K562 (cell line): ENCODE data around the gene SPI1. TPM values are rescaled to one million over a fixed set of nuclear protein-coding genes. Genes with fewer than 3 reads are reported as not detected.

ENCODE experiments used
- ATAC-seq: fragments of 200-7000 bp; cut with Tn5 transposase; 3 replicates; pipeline ENCODE4 v1.9.1; 2020; ENCODE audit warnings: moderate library complexity
- BruUV-seq: library from RNA; stranded (reverse); fragments of 400-500 nt; replicated peaks from 2 replicates; lab custom pipeline; 2021; lab: Mats Ljungman, UMichigan
- CTCF ChIA-PET: fragments of 300-600 bp; formaldehyde crosslinking; extraction: SDS; loops from one replicate; lab custom pipeline; 2021; ENCODE audit warnings: low intra/inter-chr PET ratio; lab: Yijun Ruan, JAX
- POLR2A ChIA-PET: fragments of 300-600, 350-650 bp; sonication (Branson Sonifier 250); formaldehyde crosslinking; extraction: SDS; loops from one replicate; lab custom pipeline; 2021; ENCODE audit warnings: antibody characterized with exemption, inconsistent platforms; lab: Yijun Ruan, JAX
- DNase-seq, 4 experiments: peaks; one replicate each; pipeline versions ENCODE4 v3.0.0 to v3.0.0-alpha.2; 2011 to 2018; ENCODE audit warnings: low spot score in 3 of 4, mixed read lengths in 3 of 4; ENCODE audit errors: extremely low read depth in 1 of 4
- FAIRE-seq: peaks from 2 replicates; lab custom pipeline; 2011; peaks lifted over from hg19 to GRCh38; lab: Jason Lieb, UNC
- H2AFZ ChIP-seq: 2 replicates; pipeline ENCODE4 v1.6.0; 2011; ENCODE audit warnings: low read depth, low read length, control low read depth, inconsistent platforms
- H3K27ac ChIP-seq: fragments of 200-600 bp; 3 replicates; pipeline ENCODE4 v1.8.0; 2011; ENCODE audit warnings: low read depth, mild to moderate bottlenecking, control low read depth, inconsistent platforms, low read length, moderate library complexity, mixed read lengths; ENCODE audit errors: extremely low read depth
- H3K27me3 ChIP-seq, 2 experiments: fragments of 300-600 bp in 1 of 2; 2 replicates in 1 of 2; 3 replicates in 1 of 2; pipeline versions ENCODE4 v1.6.0 to v1.8.0; 2011; ENCODE audit warnings: inconsistent platforms in 2 of 2, low read length in 2 of 2, mild to moderate bottlenecking in 1 of 2, mixed read lengths in 1 of 2, moderate library complexity in 1 of 2; ENCODE audit not compliant: control insufficient read depth in 2 of 2, insufficient read depth in 2 of 2
- H3K36me3 ChIP-seq: fragments of 300-600 bp; 3 replicates; pipeline ENCODE4 v1.8.0; 2011; ENCODE audit warnings: mild to moderate bottlenecking, low read length, inconsistent platforms; ENCODE audit not compliant: control insufficient read depth, insufficient read depth
- H3K4me1 ChIP-seq, 2 experiments: fragments of 200-600 bp in 1 of 2; replicated peaks in 1 of 2; 2 replicates in 1 of 2; 3 replicates in 1 of 2; pipeline versions ENCODE4 v1.5.1 to v1.8.0; 2011; ENCODE audit warnings: inconsistent platforms in 2 of 2, low read length in 2 of 2, mild to moderate bottlenecking in 1 of 2, mixed read lengths in 1 of 2, moderate library complexity in 1 of 2; ENCODE audit not compliant: control insufficient read depth in 2 of 2, insufficient read depth in 2 of 2
- H3K4me2 ChIP-seq: 2 replicates; pipeline ENCODE4 v1.6.1; 2011; ENCODE audit warnings: low read length, control low read depth, inconsistent platforms, mixed read lengths; ENCODE audit not compliant: insufficient read depth
- H3K4me3 ChIP-seq: fragments of 200-600 bp; sonication (generic), shearing (Covaris generic); 2 replicates; pipeline ENCODE4 v1.5.1; 2016; ENCODE audit warnings: control low read depth, inconsistent platforms
- H3K79me2 ChIP-seq: fragments of 200-600 bp; 3 replicates; pipeline ENCODE4 v1.8.0; 2011; ENCODE audit warnings: low read length, inconsistent platforms; ENCODE audit not compliant: control insufficient read depth, insufficient read depth
- H3K9ac ChIP-seq, 2 experiments: 2 replicates each; pipeline versions ENCODE4 v1.6.0 to v1.6.1; 2011; ENCODE audit warnings: low read depth in 2 of 2, low read length in 2 of 2, control low read depth in 1 of 2, inconsistent platforms in 1 of 2, mild to moderate bottlenecking in 1 of 2, mixed read lengths in 1 of 2; ENCODE audit not compliant: insufficient read depth in 1 of 2
- H3K9me1 ChIP-seq: one replicate; pipeline ENCODE4 v1.6.0; 2011; ENCODE audit warnings: inconsistent platforms, mild to moderate bottlenecking, low read length, moderate library complexity; ENCODE audit not compliant: control insufficient read depth, insufficient read depth
- H3K9me3 ChIP-seq: replicated peaks from 2 replicates; pipeline ENCODE4 v1.5.1; 2011; ENCODE audit warnings: low read depth, low read length, inconsistent platforms; ENCODE audit not compliant: control insufficient read depth, insufficient read depth
- H4K20me1 ChIP-seq: replicated peaks from 2 replicates; pipeline ENCODE4 v1.6.1; 2011; ENCODE audit warnings: low read length, inconsistent platforms, mixed read lengths; ENCODE audit not compliant: control insufficient read depth, insufficient read depth
- BCOR ChIP-seq: fragments of 450-650 bp; IDR thresholded peaks from 2 replicates; pipeline ENCODE4 v1.6.1; 2016
- COPS2 ChIP-seq: fragments of 450-650 bp; conservative IDR thresholded peaks from 2 replicates; pipeline ENCODE4 v1.6.1; 2016; ENCODE audit warnings: mild to moderate bottlenecking, moderate library complexity
- EP300 ChIP-seq: IDR thresholded peaks from 2 replicates; pipeline ENCODE4 v1.6.1; 2012; ENCODE audit warnings: low read length, improper control_type of control experiment
- FOXO4 ChIP-seq: fragments of 450-650 bp; formaldehyde crosslinking; IDR thresholded peaks from 2 replicates; pipeline ENCODE4 v1.4.0; 2020; ENCODE audit warnings: mild to moderate bottlenecking, moderate library complexity
- PHF21A ChIP-seq: fragments of 450-650 bp; IDR thresholded peaks from 2 replicates; pipeline ENCODE4 v1.6.1; 2017; ENCODE audit warnings: low read depth, borderline replicate concordance
- PRMT5 ChIP-seq: sonication (generic); formaldehyde crosslinking; IDR thresholded peaks from 2 replicates; pipeline ENCODE4 v1.5.0; 2020; ENCODE audit warnings: missing genetic modification reagents
- SMARCC2 ChIP-seq: fragments of 450-650 bp; IDR thresholded peaks from 2 replicates; pipeline ENCODE4 v1.6.1; 2017; ENCODE audit warnings: antibody characterized with exemption, moderate library complexity, mild to moderate bottlenecking, low read depth
- TAF1 ChIP-seq: IDR thresholded peaks from 2 replicates; pipeline ENCODE4 v1.6.1; 2011; ENCODE audit warnings: mild to moderate bottlenecking, low read length, moderate library complexity; ENCODE audit not compliant: insufficient read depth, control insufficient read depth, severe bottlenecking; ENCODE audit errors: extremely low read depth
- ZNF121 ChIP-seq: sonication (generic); formaldehyde crosslinking; conservative IDR thresholded peaks from 2 replicates; pipeline ENCODE4 v1.8.0; 2022; ENCODE audit warnings: missing genetic modification reagents
- WGBS: fragments of 100-300 bp; shearing (Covaris generic); methylation state at CpG from one replicate; pipeline ENCODE4 v1.1.6; 2016; ENCODE audit warnings: low coverage, mixed read lengths; ENCODE audit not compliant: insufficient coverage; ENCODE audit errors: missing lambda C conversion rate; 5-methylcytosine and 5-hydroxymethylcytosine counted together
- in situ Hi-C: fragments of 300-500 bp; cut with MboI; formaldehyde crosslinking; loops from 4 replicates; pipeline ENCODE4 v1.15.0; 2018; ENCODE audit warnings: inconsistent platforms, mixed read lengths
- intact Hi-C: fragments of 100-400 bp; cut with micrococcal nuclease; formaldehyde crosslinking; loops from 2 replicates; pipeline ENCODE4 v1.14.2; 2022
- polyA plus RNA-seq, 8 experiments: library from polyadenylated mRNA; depleted of rRNA in 4 of 8; stranded (reverse) in 5 of 8; unstranded in 3 of 8; fragments of >200 nt; fragmentation: Nextera tagmentation in 2 of 8; fragmentation: Illumina TruSeq in 1 of 8; extraction: Ambion mirVana in 2 of 8; extraction: Trizol in 1 of 8; gene quantifications; 2 replicates each; pipeline versions ENCODE4 v1.2.1 to v1.2.3, GENCODE V29; 2011 to 2014; ENCODE audit warnings: inconsistent platforms in 1 of 8, missing spikeins in 1 of 8
- total RNA-seq, 7 experiments: library from RNA; depleted of rRNA in 6 of 7; stranded (reverse); fragments of >200 nt in 6 of 7; fragmentation: Illumina TruSeq in 2 of 7; extraction: Trizol in 2 of 7; gene quantifications; 2 replicates each; pipeline versions ENCODE4 v1.2.1 to v1.2.3, GENCODE V29; 2011 to 2021; ENCODE audit warnings: low replicate concordance in 1 of 7

The SPI1 gene
- total and polyA plus RNA-seq, 9 of the 15 experiments (the other 6 are each of a cell fraction or from before 2014, with no cell fraction given), result 0.10 to 33.7 (median 10.3) TPM

GRCh38 chr11:47391711-47392432 lies 13.5 kb upstream of the SPI1 start:
- 78% methylated on average over 13 of the region's 16 CpGs for WGBS
- H3K36me3 ChIP-seq, result no peaks in the 10 kb centered on the region
- intact Hi-C loops (no loop called here), in situ Hi-C loops (no loop called here)
- peak overlapping the region; percentile 50; the same call in 2 of the 3 replicates for H3K27ac ChIP-seq
- DNase-seq (peak in 1 of 4 experiments; percentile 11), FAIRE-seq (no peak), ATAC-seq (no peak)
- H3K4me1 ChIP-seq, result peaks cover 40 to 73% of the 10 kb centered on the region in 2 experiments
- H4K20me1 ChIP-seq, result no peaks in the 10 kb centered on the region
- no peaks in the 10 kb centered on the region for H3K79me2 ChIP-seq
- no TSS peak for BruUV-seq
- peak overlapping the region in 1 of 2 experiments; percentile 84; a peak in 3 of 4 replicates for H3K9ac ChIP-seq
- CTCF ChIA-PET, result no interaction called here
- H3K4me3 ChIP-seq, result no peak overlapping the region
- H3K27me3 ChIP-seq, result no peaks in the 10 kb centered on the region
- TF ChIP-seq FOXO4 (CRISPR knock-in tag) (no peak), BCOR (0 out of 2 replicates have a peak, but pooled peaks have one; percentile 20), TAF1 (no peak), PHF21A (no peak), EP300 (no peak), ZNF121 (CRISPR knock-in tag) (peak; percentile 90), PRMT5 (no peak), COPS2 (no peak), SMARCC2 (no peak)
- no peak overlapping the region for H3K4me2 ChIP-seq
- H2AFZ ChIP-seq, result peak overlapping the region; percentile 82
- H3K9me3 ChIP-seq, result no peaks in the 10 kb centered on the region
- H3K9me1 ChIP-seq, result no peaks in the 10 kb centered on the region
- POLR2A ChIA-PET, result interaction anchor here (0.5 to 1.2 kb wide), 5 partner anchors 9 to 448 kb away, joined by 3 to 7 read pairs (median 4); partner anchors contain the start of gene SPI1
